NCI-H187 treated with DMSO at 0.1 percent for 48 hours (cell line): ENCODE measurements around the gene KLHL18.
A peak's percentile ranks its signal among the peaks of the same experiment; 100 is the strongest.
"Not testable (repeated sequence)": the region's sequence is repeated elsewhere in the genome, so short reads cannot be mapped to it uniquely, and the experiment has no call there.

ENCODE experiments used
- DNase-seq: peaks from one replicate; lab custom pipeline; 2025; lab: John Stamatoyannopoulos, UW

KLHL18 gene

GRCh38 chr3:47282424-47283192, at the start of gene KLHL18, which contains the start of gene KIF9:
TSS of gene KLHL18 (plus strand) at chr3:47282944. CDS start at chr3:47282966, 22 bp downstream.
TSS of gene KIF9 (minus strand) at chr3:47282799. CDS start at chr3:47277374, 5,425 bp downstream.
- peak; percentile 21 for DNase-seq

- no peak for DNase-seq
Observed at GRCh38 chr3:47238017-47238416, 44.7 kb upstream of the KLHL18 start.

DNA sequence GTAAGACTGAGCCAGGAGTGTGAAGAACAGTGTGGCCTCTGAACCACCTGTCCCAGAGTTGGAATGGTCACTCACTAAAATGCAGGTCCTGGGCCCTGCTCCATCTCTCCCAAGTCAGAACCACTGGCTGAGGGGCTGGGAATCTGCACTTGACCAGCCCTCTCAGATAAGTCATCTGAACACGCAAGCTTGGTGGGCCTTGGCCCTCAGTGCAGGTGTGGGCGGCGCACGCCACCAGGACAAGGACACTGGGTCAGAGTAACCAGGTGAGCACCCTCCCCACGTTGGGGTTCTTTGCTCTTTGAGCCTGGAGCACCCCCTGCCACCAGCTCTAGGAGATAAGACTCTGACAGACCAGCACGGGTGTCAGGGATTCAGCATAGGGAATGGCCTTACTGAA, 42.8 kb upstream of the KLHL18 start:
- no peak for DNase-seq

DNA sequence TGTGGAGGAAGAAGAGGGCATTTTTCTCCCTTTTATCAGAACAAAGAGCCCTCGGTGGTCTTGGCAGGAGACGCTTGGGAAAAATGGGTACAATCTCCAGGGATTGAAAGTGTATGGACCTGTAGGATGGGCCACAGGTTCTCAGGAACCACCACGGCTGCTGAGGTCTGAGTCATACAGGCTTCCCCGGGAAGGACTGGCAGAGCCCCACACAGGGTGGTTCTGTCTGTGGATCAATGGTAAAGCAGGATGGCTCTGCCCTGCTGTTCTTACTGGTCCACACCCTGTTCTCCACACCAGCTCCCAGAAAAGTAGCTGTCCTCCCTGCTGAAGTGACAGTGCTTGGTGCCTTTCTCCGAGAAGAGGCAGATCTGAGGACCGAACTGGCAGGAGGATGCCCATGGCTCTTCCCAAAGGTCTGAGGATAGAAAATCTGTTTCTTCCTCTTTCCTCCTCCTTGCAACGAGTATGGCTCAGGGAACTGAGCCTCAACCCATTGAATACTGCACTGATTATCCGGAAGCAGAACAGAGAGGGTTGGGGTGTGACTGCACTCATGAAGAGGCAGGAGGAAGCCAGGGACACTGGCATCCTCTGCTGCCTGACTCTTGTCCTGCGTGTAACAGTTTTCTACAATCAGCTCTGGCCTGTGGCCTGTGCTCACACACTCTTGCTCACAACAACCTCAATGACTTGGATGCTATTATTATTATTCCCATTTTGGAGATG, 39.2 kb upstream of the KLHL18 start:
- no peak for DNase-seq

DNA sequence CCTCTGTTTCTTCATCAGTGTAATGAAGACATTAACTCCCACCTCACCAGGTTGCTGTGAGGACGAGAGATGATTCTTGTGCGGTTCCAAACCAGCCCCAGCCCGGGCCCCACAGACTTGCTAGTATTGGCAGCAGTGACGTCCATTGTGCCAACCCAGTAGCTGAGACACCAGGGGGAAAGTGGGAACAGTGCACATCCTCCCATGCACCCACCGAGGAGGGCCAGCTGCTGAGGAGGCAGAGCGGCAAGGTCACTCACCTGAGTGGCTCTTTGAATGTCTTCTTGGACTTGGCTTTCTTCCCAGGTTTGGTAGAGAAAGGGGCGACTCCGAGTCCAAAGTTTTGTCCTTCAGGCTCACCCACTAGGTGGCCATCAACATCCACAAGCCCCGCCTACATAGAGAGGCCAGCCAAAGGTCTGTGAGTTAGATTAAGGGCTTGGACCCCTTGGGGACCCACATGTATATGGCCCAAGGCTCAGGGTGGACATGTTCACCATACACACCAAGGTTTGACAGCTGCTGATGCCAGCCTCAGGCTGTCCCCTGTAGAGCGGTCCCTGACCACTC, 38.1 kb upstream of the KLHL18 start:
- DNase-seq = no peak

- DNase-seq = no peak
Observed at GRCh38 chr3:47245271-47245670, 37.5 kb upstream of the KLHL18 start.

DNA sequence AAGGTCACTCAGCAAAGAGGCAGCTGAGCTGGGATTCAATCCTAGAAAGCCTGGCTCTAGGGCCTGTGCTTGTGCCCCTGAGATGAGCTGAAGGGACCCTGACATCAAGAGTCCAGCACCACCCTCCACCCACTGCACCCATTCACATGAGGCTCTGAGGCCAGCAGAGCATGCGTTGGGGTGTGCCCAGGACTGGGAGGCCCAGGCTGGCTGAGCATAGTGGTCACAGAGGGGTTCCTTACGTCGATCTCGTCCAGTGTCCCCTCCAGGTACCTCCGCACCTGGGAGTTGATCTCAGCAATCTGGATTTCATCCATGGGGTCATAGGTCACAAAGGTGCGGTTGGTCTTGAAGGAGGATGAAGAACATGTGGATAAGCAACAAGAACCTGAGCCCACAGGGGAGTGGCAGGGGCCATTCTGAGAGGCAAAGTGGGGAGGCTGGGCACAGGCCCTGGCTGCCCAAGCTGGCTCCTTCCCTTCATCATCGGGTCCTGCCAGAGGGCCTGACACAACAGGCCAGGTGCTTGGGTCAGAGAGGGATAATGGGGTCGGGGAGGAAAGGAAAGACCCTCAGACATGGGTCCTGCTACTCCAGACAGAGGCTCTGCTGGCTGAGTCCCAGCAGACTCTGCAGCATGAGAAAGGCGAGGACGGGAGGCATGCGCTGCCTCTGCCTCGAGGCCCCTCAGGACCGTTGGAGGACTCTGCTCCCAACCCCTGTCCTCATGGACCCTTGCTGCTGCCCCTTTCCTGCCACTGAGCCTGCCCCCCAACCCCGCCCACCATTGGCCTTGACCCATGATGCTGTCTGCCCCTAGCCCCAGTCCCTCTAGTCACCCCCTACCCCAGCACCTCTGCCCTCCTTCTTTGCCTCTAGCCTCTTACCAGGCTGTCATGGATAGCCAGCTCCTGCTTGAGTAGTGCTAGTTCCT, 35.3 kb upstream of the KLHL18 start:
- no peak for DNase-seq

DNA sequence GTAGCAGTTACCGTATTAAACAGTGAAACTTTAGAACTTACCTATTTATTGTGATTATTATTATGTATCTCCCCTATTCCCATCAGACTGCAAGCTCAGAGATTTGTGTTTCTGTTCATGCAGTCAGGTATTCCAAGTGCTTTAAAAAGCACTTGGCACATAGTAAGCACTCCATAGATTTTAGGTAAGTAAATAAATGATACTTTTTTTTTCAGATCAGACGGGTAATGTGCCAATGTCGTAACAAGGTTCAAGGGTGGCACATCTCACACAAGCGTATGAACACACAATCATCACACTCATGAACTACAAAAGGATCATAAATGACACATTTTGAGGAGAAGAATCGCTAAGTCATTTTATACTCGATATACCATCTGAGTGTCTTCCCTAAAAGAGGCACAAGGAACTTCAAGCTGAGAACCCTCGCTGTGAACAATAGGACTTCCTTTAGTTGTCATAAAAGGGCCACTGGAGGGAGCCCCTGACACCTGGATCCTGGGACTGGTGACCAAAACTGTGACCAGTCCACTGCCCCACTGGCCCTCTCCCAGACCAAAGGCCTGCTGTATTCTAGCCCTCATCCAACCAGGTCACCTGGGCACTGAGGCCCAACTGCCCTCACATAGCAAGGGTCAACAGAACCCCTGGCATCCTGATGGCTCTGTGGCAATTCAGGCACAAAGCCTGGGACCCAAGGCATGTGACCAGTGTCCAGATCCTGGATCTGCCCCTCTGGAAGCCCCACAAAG, 32.3 kb upstream of the KLHL18 start:
- DNase-seq = no peak

DNA sequence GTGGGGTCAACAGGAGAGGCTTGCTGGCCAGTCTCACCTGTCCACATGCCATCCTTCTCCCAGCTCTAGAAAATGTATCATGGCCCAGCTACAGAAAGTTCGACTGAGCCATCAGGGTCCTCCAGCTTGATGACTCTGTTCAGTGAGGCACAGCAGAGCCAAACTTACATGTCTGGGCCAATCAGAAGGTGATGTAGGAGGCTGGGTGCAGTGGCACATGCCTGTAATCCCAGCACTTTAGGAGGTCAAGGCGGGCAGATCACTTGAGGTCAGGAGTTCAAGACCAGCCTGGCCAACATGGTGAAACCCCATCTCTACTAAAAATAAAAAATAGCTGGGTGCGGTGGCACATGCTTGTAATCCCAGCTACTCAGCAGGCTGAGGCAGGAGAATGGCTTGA, 31.7 kb upstream of the KLHL18 start:
- DNase-seq = not testable (repeated sequence)

DNA sequence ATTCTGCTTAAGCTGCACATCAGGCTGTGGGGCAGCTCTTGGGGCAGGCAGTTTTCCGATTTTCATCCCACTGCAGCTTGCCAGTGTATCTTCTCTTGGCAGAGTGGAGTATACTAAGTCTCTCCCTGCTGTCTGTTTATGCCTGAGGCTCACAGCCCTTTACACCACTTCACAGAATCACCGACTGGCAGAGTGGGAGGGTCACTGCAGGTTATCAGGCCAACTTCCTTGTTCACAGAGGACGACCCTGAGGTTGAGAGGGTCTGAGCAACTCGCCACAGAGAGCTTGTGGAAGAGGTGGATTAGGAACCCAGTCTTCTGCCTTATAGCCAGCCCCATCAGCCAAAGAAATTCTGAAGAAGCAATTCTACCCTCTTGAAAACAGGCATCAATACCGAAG, 31.1 kb upstream of the KLHL18 start:
- no peak for DNase-seq

DNA sequence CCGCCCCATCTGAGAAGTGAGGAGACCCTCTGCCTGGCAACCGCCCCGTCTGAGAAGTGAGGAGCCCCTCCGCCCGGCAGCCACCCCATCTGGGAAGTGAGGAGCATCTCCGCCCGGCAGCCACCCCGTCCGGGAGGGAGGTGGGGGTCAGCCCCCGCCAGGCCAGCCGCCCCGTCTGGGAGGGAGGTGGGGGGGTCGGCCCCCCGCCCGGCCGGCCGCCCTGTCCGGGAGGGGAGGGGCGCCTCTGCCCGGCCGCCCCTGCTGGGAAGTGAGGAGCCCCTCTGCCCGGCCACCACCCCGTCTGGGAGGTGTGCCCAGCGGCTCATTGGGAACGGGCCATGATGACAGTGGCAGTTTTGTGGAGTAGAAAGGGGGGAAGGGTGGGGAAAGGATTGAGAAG, 26.4 kb upstream of the KLHL18 start:
- DNase-seq = not testable (repeated sequence)

DNA sequence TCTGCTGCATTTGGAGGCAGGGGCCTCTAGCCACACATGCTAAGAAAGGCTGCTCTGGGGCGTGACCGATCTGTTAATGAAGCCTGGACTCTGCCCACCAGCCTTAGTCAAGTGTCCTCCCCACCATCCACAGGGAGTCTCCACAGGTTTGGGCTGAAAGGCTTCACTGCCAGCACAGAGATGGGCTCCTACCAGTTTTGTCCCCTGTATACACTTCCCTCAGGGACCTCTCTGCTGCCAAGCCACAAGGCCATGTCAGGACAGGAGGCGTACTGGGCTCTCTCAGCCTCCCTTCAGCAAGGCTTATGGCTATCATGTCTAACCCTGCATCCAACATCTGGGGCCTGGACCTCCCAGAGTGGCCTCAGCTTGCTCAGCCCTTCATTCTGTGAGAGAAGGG, 23.6 kb upstream of the KLHL18 start:
- DNase-seq = no peak

DNA sequence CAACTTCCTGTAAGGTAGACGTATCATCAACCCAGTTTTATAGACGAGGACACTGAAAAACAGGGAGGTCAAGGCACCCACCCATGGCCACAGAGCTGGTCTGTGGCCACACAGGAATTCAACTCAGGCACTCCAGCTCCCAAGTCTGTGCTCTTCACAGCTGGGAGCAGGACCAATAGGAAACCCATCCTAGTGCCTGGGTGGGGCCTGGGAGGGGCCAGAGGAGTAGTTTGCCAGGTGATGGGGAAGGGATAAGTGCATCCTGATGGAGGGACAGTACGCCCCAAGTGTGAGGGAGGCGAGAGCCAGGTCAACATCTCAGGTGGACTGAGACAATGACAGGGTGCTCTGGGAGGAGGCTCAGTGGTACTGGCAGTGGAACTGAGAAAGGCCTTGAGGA, 22.1 kb upstream of the KLHL18 start:
- DNase-seq = no peak

GRCh38 chr3:47261301-47261700, 21.4 kb upstream of the KLHL18 start:
- DNase-seq = no peak

- DNase-seq = no peak
Observed at GRCh38 chr3:47265008-47265407, 17.7 kb upstream of the KLHL18 start.

GRCh38 chr3:47265725-47266428, 16.9 kb upstream of the KLHL18 start:
- no peak for DNase-seq

- DNase-seq = no peak
Observed at GRCh38 chr3:47266709-47267489, 15.8 kb upstream of the KLHL18 start.

DNA sequence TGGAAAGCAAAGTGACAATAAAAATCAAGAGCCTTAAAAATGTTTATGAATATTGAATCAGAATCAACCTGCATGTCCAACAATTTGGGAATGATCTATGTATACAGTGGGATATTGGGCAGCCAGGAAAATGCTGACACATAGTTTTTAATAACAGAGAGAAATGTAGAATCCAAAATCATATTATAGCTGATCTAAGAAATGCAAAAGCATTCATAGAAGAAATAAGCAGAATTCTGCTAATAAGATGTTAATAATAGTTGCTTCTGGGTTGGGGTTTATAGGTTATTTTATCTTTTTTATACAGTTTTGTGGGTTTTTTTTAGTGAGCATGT, 15.3 kb upstream of the KLHL18 start:
- no peak for DNase-seq

- no peak for DNase-seq
Observed at GRCh38 chr3:47270526-47270925, 12.2 kb upstream of the KLHL18 start.

DNA sequence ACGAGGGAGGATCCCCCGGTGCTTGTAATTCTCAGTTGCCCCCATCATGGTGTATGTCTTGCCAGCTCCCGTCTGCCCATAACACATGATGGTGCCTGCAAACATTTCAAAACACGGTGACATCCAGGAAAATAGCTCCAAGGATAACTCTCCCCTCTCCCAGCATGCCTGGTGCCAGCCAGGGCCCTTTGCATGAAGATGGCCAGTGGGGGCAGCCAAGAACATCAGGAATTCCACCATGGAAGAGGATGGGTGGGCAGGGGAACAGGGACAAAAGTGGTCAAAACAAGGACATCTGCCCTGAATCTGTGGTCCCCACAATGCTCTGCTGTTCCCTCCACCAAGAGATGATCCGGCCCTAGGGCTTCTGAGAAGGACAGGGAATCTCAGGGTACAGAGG, 9.2 kb upstream of the KLHL18 start:
- no peak for DNase-seq
